Mucosa of gallbladder (tissue), 1 donor: ENCODE measurements around the gene SMPD4. TPM values are rescaled to one million over a fixed set of nuclear protein-coding genes. Genes with fewer than 3 reads are reported as not detected.
"Not testable (repeated sequence)": the region's sequence is repeated elsewhere in the genome, so short reads cannot be mapped to it uniquely, and the experiment has no call there.

Source experiments
- DNase-seq: peaks from one replicate; pipeline ENCODE4 v3.0.0-alpha.2; 2020; ENCODE audit warnings: low spot score
- total RNA-seq: library from RNA; stranded (reverse); gene quantifications from one replicate; pipeline ENCODE4 v1.2.1, GENCODE V29; 2021
- donor health status: DM: no; HTN: no; CAD: no.

SMPD4 gene
- total RNA-seq, 1 donor from 2014 or later = 42.1 TPM

GRCh38 chr2:130186391-130186790 is 5.0 kb upstream of the SMPD4 start:
- DNase-seq = no peak

- DNase-seq = no peak
Observed at GRCh38 chr2:130185896-130186295, 4.5 kb upstream of the SMPD4 start.

DNA sequence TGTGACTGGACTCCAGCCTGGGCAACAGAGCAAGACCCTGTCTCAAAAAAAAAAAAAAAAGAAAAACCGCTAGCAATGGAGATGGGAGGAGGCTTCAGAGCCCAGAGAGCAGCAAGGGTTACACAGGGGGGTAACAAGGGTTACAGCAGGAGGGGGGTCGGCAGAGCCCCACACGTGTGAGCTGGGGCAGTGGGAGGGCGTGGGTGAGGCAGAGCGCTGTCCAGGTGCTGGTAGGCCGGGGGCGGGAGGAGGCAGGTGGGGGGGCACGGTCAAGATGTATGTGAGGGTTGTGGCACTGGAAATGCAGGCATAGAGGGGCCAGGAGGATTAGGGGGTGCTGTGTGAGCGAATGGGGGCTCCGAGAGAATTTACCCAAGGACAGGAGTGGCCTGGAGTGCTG is 4.0 kb upstream of the SMPD4 start:
- no peak for DNase-seq

GRCh38 chr2:130183512-130184373 is 2.3 kb upstream of the SMPD4 start:
- no peak for DNase-seq

GRCh38 chr2:130182826-130183511 is 1.6 kb upstream of the SMPD4 start:
- DNase-seq = not testable (repeated sequence)

DNA sequence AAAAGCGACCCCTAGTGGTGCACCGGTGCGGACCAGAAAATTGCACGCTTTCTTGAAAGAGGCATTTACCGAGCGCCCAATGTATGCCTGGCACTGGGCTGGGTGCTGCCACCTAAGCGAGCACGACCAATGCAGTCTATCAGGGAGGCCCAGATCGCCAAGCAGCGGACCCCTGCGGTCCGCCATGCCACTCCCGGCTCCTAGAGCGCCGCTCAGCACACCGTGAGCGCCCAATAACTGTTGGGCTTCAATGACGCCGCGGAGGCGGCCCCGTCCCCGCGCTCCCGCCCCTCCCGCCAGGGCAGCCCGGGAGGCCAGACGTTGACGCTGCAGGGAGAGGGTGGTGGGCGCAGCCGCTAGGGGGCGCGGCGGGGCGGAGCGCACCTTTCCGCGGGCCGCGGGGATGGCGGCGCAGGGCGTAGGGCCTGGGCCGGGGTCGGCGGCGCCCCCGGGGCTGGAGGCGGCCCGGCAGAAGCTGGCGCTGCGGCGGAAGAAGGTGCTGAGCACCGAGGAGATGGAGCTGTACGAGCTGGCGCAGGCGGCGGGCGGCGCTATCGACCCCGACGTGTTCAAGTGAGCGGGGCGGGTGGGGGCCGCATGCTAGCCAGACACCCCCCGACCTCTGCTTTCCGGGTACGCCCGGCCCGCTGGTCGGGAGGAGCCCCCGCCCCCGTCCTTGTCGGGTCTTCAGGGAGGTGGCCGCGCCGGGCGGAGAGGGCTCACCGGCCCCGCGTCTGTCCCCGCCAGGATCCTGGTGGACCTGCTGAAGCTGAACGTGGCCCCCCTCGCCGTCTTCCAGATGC is 679 bp upstream of the SMPD4 start, which contains the start of gene MZT2B:
MZT2B (plus strand) TSS at position 383 of the 803 bp plus-strand sequence; CDS start at position 404, 21 bp downstream.
- DNase-seq = peak; percentile 88

GRCh38 chr2:130180404-130181324 is 738 bp downstream of the SMPD4 start:
- DNase-seq = not testable (repeated sequence)

DNA sequence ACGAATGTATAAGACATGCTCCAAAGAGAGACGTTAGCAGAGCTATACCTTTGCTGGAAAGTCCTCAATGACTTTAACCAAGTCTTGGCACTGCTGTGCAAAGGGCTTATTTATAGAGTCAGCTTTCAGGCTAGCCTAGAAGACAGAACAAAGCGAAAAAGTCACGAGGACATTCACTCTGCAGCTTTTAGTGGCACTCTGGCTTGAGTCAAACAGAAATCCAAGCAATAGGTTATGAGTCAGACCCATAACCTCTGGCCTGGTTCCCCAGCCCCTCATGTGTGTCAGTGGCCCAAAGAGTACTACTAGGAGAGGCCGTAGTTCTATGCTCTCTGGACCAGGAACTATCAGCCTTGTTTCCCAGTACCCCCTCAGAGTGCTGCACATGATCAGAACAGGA is 6.5 kb downstream of the SMPD4 start:
- not testable (repeated sequence) for DNase-seq

DNA sequence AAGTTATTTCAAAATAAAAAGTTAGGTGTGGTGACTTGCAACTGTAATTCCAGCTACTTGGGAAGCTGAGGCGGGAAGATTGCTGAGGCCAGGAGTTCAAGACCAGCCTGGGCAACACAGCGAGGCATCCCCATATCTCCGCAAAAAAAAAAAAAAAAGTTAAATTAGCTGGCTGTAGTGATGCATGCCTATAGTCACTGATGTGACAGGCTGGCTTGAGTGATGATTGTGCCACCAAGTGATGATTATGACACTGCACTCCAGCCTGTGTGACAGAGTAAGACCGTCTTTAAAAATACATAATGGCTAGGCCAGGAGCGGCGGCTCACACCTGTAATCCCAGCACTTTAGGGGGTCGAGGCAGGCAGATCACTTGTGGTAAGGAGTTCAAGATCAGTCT is 11.5 kb downstream of the SMPD4 start:
- no peak for DNase-seq

- DNase-seq = not testable (repeated sequence)
Observed at GRCh38 chr2:130169163-130169562, 12.2 kb downstream of the SMPD4 start.

GRCh38 chr2:130166611-130167010 is 14.8 kb downstream of the SMPD4 start:
- not testable (repeated sequence) for DNase-seq

DNA sequence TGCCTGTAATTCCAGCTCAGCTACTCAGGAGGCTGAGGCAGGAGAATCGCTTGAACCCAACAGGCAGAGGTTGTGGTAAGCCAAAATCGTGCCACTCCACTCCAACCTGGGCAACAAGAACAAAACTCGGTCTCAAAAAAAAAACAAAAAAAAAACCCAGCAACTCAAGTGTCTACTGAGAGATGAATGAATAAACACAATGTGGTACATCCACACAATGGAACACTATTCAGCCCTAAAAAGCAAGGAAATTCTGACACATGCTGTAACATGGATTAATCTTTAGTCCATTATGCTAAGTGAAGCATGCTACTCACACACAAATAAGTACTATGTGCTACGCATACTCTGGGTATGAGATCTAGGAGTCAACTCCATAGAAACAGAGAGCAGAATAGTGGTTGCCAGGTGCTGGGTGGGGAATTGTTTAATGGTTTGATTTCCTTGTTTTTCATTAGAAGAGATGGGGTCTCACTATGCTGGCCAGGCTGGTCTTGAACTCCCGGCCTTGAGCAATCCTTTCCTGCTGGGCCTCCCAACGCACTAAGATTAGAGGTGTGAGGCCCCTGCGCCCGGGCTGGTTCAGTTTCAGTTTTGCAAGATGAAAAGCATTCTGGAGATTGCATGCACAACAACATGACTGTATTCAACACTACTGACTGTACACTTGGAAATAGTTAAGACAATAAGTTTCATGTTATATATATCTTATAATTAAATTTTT is 15.9 kb downstream of the SMPD4 start:
- DNase-seq = no peak

- DNase-seq = no peak
Observed at GRCh38 chr2:130162968-130163367, 18.4 kb downstream of the SMPD4 start.

- DNase-seq = not testable (repeated sequence)
Observed at GRCh38 chr2:130162486-130162885, 18.9 kb downstream of the SMPD4 start.

- DNase-seq = not testable (repeated sequence)
Observed at GRCh38 chr2:130160838-130161705, 20.3 kb downstream of the SMPD4 start.

- no peak for DNase-seq
Observed at GRCh38 chr2:130160131-130160530, 21.3 kb downstream of the SMPD4 start.

DNA sequence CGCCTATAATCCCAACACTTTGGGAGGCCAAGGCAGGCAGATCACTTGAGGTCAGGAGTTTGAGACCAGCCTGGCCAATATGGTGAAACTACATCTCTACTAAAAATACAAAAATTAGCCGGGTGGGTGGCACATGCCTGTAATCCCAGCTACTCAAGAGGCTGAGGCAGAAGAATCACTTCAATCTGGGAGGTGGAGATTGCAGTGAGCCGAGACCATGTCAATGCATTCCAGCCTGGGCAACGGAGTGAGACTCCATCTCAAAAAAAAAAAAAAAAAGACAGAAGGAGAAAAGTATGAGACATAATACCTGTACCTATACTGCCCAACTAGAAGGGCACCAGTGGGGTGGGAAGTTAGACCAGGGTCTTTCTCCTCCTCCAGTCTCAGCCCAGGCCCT is 22.0 kb downstream of the SMPD4 start:
- DNase-seq = not testable (repeated sequence)

- no peak for DNase-seq
Observed at GRCh38 chr2:130158631-130159030, 22.8 kb downstream of the SMPD4 start.

DNA sequence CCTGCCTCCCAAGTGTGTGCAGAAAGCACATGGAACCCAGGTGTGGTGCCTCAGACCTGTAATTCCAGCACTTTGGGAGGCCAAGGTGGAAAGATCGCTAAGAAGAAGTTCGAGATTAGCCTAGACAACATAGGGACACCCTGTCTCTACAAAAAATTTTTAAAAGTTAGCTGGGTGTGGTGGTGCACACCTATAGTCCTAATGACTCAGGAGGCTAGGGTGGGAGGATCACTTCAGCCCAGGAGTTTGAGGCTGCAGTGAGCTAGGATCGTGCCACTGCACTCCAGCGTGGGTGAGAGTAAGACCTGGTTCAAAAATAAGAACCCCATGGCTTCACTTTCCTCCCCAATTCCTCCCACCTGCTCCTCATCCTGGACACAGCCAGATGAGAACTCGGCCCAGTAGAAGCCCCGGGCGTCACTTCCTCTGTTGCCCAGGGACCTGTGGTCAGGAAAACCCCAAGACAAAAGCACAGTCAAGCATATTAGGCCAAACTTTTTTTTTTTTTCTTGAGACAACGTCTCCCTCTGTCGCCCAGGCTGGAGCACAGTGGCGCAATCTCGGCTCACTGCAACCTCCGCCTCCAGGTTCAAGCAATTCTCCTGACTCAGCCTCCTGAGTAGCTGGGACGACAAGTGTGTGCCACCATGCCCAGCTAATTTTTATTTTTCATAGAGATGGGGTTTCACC is 23.4 kb downstream of the SMPD4 start:
- DNase-seq = not testable (repeated sequence)
